ENCODE results near the gene SYTL1.

SYTL1 gene

DNA sequence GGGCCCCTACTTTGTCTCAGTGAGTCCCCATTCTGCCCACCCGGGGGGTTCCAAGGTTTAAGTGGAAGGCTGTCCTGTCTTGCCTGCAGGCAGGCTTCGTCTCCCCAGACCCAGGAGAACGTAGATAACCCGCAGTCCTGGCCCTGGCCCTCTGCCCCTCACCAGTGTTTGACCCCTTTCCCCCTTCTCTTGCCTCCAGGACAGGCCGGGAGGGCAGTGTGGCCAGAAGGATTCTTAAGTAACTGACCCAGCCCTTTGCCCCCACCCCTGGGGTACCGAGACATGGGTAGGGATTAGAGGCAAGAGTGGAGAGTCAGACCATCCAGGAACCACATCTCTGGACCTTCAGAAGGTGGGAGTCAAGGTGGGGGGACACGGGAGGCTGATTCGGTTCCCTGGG, 11.0 kb upstream of the SYTL1 start:
- TF ChIP-seq, protein P1, sequence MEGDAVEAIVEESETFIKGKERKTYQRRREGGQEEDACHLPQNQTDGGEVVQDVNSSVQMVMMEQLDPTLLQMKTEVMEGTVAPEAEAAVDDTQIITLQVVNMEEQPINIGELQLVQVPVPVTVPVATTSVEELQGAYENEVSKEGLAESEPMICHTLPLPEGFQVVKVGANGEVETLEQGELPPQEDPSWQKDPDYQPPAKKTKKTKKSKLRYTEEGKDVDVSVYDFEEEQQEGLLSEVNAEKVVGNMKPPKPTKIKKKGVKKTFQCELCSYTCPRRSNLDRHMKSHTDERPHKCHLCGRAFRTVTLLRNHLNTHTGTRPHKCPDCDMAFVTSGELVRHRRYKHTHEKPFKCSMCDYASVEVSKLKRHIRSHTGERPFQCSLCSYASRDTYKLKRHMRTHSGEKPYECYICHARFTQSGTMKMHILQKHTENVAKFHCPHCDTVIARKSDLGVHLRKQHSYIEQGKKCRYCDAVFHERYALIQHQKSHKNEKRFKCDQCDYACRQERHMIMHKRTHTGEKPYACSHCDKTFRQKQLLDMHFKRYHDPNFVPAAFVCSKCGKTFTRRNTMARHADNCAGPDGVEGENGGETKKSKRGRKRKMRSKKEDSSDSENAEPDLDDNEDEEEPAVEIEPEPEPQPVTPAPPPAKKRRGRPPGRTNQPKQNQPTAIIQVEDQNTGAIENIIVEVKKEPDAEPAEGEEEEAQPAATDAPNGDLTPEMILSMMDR (IDR thresholded peaks at IDR 0.05; ENCODE audit: insufficient read depth, low read depth, low read length, missing control alignments) = no peak
- H3K4me3 ChIP-seq (ENCODE audit: low read depth, low read length) = no peak overlapping the region
- DNase-seq (ENCODE audit: low read depth) = no peak

DNA sequence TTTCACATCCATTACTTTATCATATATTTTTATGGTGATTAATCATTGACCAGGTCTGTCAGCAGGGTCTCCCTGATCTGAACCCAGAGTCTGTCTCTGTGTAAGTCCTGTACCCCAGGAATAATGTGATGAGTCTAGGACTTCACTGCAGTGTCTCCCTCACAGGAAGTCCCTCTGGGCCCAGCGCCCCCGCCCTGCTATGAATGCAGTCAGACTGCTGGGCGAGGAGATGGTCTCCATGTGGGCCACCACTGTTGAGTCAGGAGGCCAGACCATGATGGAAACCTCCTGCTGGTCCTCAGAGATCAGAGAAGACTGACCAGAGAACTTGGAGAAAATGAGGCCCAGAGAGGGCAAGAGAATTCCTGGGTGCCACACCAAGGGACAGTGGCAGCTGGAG, 10.4 kb upstream of the SYTL1 start:
- TF ChIP-seq, protein P1 (IDR thresholded peaks at IDR 0.05; ENCODE audit: insufficient read depth, low read depth, low read length, missing control alignments) = no peak
- no peak for DNase-seq (ENCODE audit: low read depth)
- H3K4me3 ChIP-seq (ENCODE audit: low read depth, low read length) = no peak overlapping the region

DNA sequence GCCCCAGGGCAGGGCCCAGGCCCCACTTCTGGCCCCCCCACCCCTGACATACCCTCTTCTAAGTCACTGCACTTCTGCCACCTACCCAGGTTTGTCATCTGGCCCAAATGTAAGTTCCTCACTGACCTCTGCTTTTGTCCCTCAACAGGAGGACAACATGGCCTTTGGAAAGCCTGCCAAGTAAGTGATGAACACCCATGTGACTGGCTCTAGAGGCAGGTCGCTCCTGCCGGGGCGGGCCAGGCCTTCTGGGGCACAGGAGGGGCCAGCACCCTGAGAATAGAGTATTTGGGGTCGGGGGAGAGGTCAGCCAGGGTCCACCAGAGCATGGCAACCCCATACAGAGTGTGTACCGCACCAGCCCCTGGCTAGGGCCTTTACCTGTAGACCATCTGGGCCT, 9.9 kb upstream of the SYTL1 start:
- no peak overlapping the region for H3K4me3 ChIP-seq (ENCODE audit: low read depth, low read length)
- no peak for DNase-seq (ENCODE audit: low read depth)
- TF ChIP-seq, protein P1 (IDR thresholded peaks at IDR 0.05; ENCODE audit: insufficient read depth, low read depth, low read length, missing control alignments) = no peak

DNA sequence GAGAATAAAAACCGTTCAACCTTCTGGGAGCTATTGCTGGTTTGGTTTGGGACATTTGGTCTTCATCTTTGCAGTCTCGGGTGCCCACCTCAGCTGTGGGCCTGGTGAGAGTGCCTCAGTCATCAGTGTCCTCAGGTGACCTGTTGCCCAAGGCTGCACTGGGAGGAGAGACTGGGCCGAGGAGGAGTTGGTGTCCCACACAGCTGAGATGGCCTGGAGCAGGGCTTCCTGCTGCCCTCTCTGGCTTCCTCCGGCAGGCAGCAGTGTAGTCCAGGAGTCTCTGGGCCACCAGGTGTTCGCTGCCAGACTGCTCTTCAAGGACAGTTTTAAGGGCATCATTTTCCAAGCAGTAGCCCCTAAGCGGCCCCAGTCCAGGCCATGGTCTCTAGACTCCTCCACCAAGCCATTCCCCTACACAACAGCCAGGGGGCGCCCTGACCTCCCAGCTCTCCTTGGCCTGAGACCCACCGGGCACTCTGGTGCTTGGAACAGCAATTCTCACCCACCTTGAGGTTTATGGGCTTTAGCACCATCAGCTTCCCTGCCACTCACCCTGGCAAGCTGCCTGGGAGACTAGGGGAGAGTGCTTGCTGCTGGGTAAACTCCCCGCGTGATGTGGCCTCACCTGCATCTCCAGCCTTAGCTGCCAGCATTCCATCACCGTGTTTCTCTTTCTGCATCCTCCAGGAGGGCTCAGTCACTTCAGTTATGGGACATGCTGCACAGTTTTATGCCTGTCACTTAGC, 9.1 kb upstream of the SYTL1 start:
- TF ChIP-seq, protein P1 (IDR thresholded peaks at IDR 0.05; ENCODE audit: insufficient read depth, low read depth, low read length, missing control alignments) = peak; percentile 82
- peak; percentile 40 for DNase-seq (ENCODE audit: low read depth)
- H3K4me3 ChIP-seq (ENCODE audit: low read depth, low read length) = no peak overlapping the region

DNA sequence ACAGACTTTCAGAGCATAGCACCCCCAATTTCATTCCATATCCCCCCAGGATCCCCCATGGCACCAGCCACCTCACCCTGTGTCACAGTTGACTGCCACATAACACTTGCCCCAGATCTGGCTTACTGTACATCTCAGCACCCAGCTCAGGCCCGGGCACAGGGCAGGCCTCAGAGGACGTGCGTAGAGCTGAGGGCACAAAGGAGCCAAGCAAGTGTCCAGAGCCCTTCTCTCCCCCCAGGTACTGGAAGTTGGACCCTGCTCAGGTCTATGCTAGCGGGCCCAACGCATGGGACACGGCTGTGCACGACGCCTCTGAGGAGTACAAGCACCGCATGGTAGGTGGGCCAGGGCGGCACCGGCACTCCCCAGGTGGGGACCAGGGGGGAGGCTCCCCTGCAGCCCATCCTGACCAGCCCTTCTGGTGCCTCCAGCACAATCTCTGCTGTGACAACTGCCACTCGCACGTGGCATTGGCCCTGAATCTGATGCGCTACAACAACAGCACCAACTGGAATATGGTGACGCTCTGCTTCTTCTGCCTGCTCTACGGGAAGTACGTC, 8.0 kb upstream of the SYTL1 start:
- no peak overlapping the region for H3K4me3 ChIP-seq (ENCODE audit: low read depth, low read length)
- DNase-seq (ENCODE audit: low read depth) = no peak
- TF ChIP-seq, protein P1 (IDR thresholded peaks at IDR 0.05; ENCODE audit: insufficient read depth, low read depth, low read length, missing control alignments) = no peak

DNA sequence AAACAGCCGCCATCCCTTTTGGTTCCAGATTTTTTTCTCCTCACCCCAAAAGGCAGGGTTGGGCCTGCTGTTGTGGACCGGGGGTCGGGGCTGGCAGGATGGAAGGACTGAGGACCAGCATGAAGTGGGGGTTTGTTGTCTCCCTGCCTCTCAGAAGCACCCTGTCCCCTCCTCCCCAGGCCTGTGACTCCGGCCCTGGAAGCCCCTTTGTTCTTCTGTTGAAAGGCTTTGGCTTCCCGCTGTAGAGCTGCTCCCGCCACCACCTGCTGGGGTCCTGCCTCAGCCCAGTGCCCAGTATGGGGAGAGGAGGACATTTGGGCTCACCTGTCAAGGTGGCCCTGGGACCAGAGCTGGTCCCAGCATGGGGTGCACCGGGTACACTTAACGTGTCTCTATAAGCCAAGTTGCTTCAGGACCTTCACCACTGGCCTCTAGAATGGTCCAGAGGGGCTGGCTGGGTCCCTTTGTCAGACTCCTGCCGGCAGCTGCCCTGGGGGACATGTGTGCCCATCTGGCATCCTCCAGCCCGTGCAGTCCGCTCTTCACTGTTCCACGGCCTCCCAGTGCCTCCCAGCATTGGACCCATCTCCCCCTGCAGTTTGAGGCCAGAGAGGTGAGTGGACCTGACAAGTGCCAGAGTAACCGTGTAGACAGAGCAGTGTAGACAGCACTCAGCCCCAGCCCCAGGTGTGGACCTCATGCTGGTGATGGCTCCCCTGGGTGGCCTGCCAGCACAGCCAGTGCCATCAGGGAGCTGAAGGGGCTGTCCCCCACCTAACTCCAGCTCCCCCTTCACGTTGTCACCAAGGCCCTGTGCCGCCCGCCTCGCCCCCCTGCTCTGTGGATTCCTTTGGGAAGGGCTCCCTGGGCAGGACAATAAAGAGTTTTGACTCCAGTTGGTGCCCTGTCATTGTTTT, 6.1 kb upstream of the SYTL1 start:
- no peak overlapping the region for H3K4me3 ChIP-seq (ENCODE audit: low read depth, low read length)
- no peak for DNase-seq (ENCODE audit: low read depth)
- TF ChIP-seq, protein P1 (IDR thresholded peaks at IDR 0.05; ENCODE audit: insufficient read depth, low read depth, low read length, missing control alignments) = no peak
